Measurements from ENCODE around the gene RIMKLA. TPM values are rescaled to one million over a fixed set of nuclear protein-coding genes. Genes with fewer than 3 reads are reported as not detected.
A peak's percentile ranks its signal among the peaks of the same experiment; 100 is the strongest.

Gene RIMKLA
- total and polyA plus RNA-seq, 2 experiments from 2014 or later: 8.1 to 21.8 TPM

- no peak overlapping the region for H3K4me3 ChIP-seq
- H3K4me1 ChIP-seq (ENCODE audit: low read depth): peaks cover 5% of the 10 kb centered on the region
- H3K27ac ChIP-seq: no peak overlapping the region
- H3K36me3 ChIP-seq: no peaks in the 10 kb centered on the region
- H3K9me3 ChIP-seq (ENCODE audit: low read depth): no peaks in the 10 kb centered on the region
- H3K27me3 ChIP-seq: no peaks in the 10 kb centered on the region
- TF ChIP-seq CTCF (IDR thresholded peaks at IDR 0.05; ENCODE audit: low read depth, low read length): no peak
- no peak for DNase-seq (ENCODE audit: low read depth in 1 of 2, low spot score in 1 of 2)
Measured at GRCh38 chr1:42343049-42343448, 37.5 kb upstream of the RIMKLA start.

- no peak for TF ChIP-seq CTCF (IDR thresholded peaks at IDR 0.05; ENCODE audit: low read depth, low read length)
- DNase-seq (ENCODE audit: low read depth in 1 of 2, low spot score in 1 of 2): no peak
- no peaks in the 10 kb centered on the region for H3K9me3 ChIP-seq (ENCODE audit: low read depth)
- H3K4me3 ChIP-seq: no peak overlapping the region
- H3K4me1 ChIP-seq (ENCODE audit: low read depth): no peaks in the 10 kb centered on the region
- no peaks in the 10 kb centered on the region for H3K36me3 ChIP-seq
- peaks cover 4% of the 10 kb centered on the region for H3K27me3 ChIP-seq
- no peak overlapping the region for H3K27ac ChIP-seq
Measured at GRCh38 chr1:42348498-42348897, 32.1 kb upstream of the RIMKLA start.

GRCh38 chr1:42350086-42350485, 30.5 kb upstream of the RIMKLA start:
- H3K4me1 ChIP-seq (ENCODE audit: low read depth): no peaks in the 10 kb centered on the region
- H3K9me3 ChIP-seq (ENCODE audit: low read depth): no peaks in the 10 kb centered on the region
- TF ChIP-seq CTCF (IDR thresholded peaks at IDR 0.05; ENCODE audit: low read depth, low read length): no peak
- no peak overlapping the region for H3K27ac ChIP-seq
- H3K36me3 ChIP-seq: no peaks in the 10 kb centered on the region
- DNase-seq (ENCODE audit: low read depth in 1 of 2, low spot score in 1 of 2): peak in 1 of 2 donors; percentile 18
- H3K4me3 ChIP-seq: no peak overlapping the region
- H3K27me3 ChIP-seq: peaks cover 4% of the 10 kb centered on the region

GRCh38 chr1:42358791-42359190, 21.8 kb upstream of the RIMKLA start:
- Histone ChIP-seq H3K36me3 (no peaks in the 10 kb centered on the region), H3K27ac (no peak overlapping the region), H3K4me1 (ENCODE audit: low read depth) (no peaks in the 10 kb centered on the region), H3K4me3 (no peak overlapping the region), H3K9me3 (ENCODE audit: low read depth) (no peaks in the 10 kb centered on the region), H3K27me3 (no peaks in the 10 kb centered on the region)
- DNase-seq (ENCODE audit: low read depth in 1 of 2, low spot score in 1 of 2): no peak
- no peak for TF ChIP-seq CTCF (IDR thresholded peaks at IDR 0.05; ENCODE audit: low read depth, low read length)

- Histone ChIP-seq H3K36me3 (no peaks in the 10 kb centered on the region), H3K27ac (no peak overlapping the region), H3K9me3 (ENCODE audit: low read depth) (no peaks in the 10 kb centered on the region), H3K27me3 (no peaks in the 10 kb centered on the region), H3K4me3 (no peak overlapping the region), H3K4me1 (ENCODE audit: low read depth) (no peaks in the 10 kb centered on the region)
- TF ChIP-seq CTCF (IDR thresholded peaks at IDR 0.05; ENCODE audit: low read depth, low read length): no peak
- peak in 1 of 2 donors; percentile 10 for DNase-seq (ENCODE audit: low read depth in 1 of 2, low spot score in 1 of 2)
Measured at GRCh38 chr1:42359466-42359865, 21.1 kb upstream of the RIMKLA start.

GRCh38 chr1:42364089-42364488, 16.5 kb upstream of the RIMKLA start:
- Histone ChIP-seq H3K27ac (no peak overlapping the region), H3K4me3 (no peak overlapping the region), H3K4me1 (ENCODE audit: low read depth) (no peaks in the 10 kb centered on the region), H3K9me3 (ENCODE audit: low read depth) (no peaks in the 10 kb centered on the region), H3K27me3 (no peaks in the 10 kb centered on the region), H3K36me3 (no peaks in the 10 kb centered on the region)
- TF ChIP-seq CTCF (IDR thresholded peaks at IDR 0.05; ENCODE audit: low read depth, low read length): no peak
- DNase-seq (ENCODE audit: low read depth in 1 of 2, low spot score in 1 of 2): no peak

Measured in cardiac muscle cell (in vitro differentiated cells and primary cell).